HG03175 (cell line): ENCODE data around the gene CNTNAP2.

Source experiments
- ATAC-seq: cut with Tn5 transposase; IDR thresholded peaks from one replicate; pipeline ENCODE4 v1.9.1; 2021; ENCODE audit warnings: mild to moderate bottlenecking, moderate library complexity; ENCODE audit not compliant: unreplicated experiment

Gene CNTNAP2

DNA sequence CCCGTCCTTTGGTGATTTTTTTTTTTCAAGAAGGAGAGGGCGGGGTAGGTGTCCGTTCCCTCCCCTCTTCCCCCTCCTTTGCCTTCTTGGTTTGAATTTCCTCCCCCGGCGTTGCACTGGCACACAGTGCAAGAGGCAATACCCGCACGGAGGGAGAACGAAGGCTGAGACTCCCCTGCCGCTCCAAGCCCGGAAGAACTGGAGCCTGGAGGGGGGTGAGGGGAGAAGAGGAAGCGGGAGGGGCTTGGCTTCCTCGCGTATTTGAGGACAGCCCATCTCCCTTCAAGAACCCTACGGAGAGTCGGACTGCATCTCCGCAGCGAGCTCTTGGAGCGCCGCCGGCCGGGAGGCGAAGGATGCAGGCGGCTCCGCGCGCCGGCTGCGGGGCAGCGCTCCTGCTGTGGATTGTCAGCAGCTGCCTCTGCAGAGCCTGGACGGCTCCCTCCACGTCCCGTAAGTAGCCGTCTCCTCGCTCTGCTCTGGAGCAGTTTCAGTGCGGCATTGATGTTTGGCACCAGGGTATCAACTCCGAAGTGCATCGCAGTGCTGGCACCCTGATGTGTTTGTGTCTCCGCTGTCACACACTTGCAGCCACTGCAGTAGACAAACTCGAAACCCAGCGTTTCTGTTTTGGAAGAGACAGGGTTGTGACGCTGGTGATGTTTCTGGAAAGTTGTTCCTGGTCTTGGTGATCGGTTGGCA lies at the start of gene CNTNAP2:
TSS of gene CNTNAP2 (plus strand) at position 281 of the 702 bp plus-strand sequence. CDS start at position 357, 76 bp downstream.
- ATAC-seq, result no peak

DNA sequence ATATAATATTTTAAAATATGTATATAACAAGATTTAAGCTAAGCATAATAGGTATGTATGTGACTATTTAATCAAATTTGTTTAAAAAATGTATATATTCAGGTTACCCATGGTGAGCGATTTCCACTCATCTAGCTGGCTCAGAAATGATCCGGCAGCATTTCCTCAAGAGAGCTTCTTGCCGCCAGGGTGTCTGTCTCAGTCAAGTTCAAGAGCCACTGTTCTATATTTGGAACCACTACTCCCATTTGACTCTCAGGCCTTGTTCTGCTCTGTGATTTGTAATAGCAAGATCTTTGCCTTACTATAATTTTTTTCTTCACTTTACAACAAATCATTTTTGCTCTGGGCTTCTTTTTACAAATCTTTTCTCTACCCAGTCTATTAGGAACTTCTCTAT lies 48.7 kb upstream of the CNTNAP2 start:
- ATAC-seq, result no peak

DNA sequence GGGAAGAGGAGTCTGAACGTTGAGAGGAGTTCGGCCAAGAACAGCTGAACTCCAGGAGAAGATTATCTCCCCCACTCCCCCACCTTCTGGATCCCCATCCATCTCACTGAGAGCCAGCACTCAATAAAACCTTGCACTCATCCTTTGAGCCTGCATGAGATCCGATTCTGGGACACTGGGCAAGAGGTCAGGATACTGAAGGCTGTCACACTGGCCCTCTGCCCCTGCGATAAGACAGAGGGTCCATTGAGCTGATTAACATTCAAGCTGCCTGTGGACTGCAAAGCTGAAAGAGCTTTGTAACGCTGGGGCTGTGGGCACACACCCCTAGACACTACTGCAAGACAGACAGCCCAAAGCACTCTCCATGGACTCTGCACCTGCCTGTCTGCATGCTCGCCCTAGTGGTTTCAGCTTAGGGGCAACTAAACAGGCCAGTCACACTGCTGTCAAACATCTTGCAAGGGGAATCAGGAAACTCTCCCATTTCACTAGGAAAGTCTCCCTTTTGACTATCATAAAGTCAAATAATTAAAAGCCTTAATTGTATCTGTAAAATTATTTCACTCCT lies 42.3 kb upstream of the CNTNAP2 start:
- no peak for ATAC-seq

DNA sequence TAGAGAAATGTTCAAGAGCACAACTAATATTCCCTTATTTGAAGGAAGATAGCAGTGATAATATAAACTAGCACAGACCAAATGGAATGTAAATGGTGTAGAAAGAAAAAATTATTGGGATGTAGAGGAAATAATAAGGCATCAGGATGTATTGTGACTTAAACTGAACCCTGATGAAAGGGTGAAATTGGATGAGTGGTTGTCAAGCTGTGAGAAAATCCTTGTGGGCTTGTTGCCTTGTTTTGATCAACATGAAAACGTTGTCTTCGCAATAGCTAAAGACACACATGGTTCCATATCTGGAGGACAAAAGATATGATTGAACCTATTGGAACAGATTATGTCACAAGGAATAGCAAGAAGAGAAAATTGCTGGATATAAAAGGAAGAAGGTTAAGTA lies 40.3 kb upstream of the CNTNAP2 start:
- ATAC-seq, result no peak

DNA sequence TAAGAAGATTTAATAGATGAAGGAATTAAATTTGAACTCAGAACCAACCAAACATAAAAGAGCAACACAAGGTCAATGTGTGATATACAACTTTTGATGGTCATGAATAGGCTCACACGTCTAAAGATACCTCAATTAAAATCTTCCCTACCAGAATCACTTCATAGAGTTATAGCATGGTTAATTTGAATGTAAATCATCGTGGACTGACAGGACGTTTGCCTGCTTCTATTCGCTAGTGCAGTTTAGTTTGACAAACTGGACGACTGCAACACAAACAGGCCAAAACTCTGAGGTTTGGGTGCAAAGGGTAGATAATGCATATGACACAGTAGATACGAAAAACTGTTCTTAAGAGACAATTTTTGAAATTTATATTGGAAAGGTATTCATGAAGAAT lies 32.5 kb upstream of the CNTNAP2 start:
- no peak for ATAC-seq

DNA sequence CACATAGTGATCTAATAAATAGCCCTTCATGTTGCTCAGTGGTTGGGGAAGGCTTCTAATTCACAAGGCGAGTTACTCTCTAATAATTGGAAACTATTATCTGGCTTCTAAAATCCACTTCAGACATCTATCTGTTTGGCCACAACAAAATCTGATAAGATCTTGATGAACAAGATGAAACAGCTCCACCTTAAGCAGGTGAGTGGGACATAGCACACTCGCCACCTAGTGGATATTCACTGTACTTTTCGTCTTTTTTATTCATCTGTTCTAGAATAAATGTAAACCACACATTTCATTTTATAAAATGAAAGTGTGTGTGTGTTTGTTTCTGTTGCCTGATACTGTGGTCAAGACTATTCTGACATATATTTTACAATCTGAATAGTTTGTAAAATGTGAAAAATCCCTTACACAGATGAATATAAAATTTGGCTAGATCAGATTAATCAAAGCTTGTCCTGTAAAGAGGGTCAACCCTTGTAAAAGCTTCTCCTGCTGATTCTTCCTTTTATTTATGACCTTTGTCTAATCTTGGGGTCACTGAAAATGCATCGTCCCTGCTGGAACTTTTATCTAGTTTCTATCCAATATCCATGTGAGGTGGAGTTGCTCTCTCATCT lies 26.5 kb upstream of the CNTNAP2 start:
- peak; percentile 86 for ATAC-seq

DNA sequence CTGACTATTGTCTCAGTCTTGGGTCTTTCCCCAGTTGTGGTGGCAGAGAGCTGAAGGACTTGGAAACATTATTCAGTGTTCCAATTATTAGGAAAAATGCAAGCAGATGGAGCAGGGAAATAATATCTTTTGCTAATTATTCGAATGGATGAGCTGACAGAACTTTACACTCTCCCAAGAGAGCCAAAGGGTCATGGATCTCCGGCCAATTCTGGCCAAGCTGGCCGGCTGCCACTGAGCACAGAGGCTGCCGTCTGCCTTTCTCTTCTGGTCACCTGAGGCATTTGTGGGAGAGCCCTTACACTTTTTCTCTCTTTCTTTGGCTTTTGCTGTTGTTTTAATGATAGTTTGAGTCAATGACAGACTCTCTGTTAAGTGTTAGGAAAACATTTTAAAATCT lies 22.2 kb upstream of the CNTNAP2 start:
- no peak for ATAC-seq

DNA sequence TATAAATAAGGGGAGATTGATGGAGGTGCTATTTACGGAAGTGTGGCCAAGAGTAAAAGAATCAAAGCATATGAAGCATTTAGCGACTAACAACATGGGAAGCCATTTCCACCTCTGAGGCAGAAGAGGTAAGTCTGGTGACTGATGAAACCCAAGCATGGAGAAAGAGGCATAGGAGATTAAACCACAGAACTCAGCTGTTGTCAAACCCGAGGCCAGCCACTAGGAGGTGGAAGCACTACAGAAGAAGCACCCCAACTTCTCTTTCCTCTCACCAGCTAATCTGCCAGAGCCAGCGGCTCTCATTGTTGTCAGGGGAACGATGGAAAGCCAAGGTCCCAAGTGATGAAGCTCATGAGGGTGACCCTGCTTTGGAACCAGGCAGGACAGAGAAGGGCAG lies 19.6 kb upstream of the CNTNAP2 start:
- ATAC-seq, result no peak

DNA sequence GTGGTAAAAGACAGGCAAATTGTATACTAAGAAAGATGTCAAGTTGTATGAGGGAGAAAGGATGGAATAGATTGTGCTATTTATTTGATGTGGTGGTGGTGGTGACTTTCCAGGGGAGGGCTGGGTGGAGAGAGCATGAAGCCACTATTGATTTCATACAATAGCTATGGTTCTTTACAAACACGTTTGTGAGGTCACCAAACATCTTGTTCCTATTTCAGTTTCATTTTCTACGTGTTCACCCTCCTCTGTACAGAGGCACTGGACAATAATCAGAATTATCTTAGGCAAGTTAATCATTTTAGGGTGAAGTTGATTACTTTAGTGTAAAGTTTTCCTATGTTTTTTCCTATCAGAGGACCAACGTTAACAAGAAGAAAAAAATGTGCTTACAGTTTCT lies 10.3 kb upstream of the CNTNAP2 start:
- ATAC-seq, result no peak

DNA sequence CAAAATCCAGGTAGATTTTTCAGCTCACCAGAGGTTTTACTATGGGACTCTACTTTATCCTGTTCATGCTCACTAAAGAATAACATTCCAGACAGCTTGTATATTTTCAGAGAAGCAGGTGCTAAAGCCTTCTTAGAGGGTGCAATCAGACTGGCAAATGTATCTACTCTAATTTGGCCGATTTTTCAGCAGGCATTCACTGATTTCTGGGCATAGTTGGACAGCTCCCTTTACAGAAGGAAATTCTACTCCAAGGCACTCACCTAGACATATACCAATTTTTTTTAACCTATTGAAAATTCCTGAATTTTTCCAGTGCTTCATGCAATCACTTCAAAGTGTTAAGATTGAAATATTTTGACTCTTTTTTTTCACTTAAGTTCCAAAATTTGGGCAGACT lies 3.8 kb upstream of the CNTNAP2 start:
- no peak for ATAC-seq

DNA sequence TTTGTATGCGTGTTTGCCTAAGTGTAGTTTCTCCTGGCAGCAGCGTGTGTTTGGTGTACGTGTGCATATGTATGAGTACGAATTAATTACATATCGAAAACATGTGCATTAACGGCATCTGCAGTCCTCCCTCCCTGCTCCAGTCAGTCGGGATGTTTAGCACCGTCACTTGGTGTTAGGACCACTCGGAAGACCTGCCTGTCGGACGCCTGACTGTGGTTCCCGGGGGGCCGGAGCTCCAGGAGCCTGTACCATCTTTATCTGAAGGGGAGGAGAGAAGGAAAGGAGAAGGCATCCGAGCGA lies 1.1 kb upstream of the CNTNAP2 start:
- no peak for ATAC-seq

DNA sequence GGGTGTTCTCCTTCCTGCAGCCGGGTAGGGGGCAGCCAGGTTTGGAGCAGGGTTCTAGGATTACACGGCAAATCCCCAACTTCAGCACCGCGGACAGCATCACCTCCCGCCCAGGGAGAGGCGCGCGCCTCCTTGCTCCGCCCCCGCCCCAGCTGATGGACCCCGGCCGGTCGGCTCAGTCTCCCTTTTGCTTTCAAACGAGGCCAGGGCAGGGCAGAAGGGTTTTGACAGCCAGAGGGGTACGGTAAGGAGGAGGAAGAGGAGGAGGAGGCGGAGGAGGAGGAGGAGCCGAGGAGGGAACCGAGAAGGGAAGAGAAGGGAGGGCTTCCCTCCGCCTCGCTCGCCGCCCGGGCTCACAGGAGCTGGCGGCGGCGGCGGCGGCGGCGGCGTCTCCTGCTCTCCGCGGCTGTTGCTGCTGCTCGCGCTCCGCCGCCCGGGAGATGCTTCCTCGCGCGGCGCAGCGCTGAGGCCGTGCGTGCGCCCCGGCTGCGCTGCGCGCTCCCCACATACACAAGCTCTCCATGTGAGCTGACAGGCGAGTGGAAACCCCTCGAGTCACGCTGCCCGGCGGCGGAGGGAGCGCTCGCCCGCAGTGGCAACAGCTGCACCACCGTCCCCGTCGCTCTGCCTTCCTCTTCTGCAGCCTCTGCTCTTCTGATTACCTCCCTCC lies 615 bp upstream of the CNTNAP2 start:
- ATAC-seq, result no peak

DNA sequence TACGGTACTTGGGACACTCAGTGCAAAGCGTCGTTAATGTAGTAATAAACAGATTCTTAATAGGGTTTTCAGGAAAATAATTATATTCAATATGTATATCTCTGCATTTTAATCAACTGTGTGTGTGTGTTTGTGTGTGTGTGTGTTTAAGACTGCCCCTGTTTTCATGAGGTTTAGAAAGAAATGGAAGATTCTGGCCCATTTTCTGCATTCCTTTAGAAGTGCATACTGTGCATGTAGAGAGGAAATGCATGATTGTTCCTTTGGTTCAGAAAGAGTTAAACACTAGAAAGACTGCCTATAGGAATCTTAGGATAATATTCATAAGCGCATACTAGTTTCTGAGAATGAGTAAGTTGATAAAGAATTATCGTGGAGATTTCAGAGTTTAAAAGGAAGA lies 975 bp downstream of the CNTNAP2 start:
- ATAC-seq, result no peak

DNA sequence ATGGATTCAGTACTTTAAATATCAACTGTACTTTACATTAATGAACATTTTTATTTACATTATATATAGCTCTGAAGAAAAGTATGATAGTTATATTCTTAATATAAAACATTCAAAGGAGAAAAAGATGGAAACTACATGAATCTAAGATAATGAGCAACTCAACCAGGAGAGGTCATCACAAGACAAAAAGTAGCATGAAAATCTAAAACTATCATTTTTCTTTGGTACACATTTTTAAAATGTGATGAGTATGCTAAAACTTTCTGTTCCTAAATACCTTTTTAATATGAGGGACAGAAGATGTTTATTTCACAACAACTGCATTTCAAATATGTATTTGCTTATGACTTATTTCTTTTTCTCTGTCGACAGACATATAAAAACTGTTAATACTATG lies 2.4 kb downstream of the CNTNAP2 start:
- no peak for ATAC-seq

DNA sequence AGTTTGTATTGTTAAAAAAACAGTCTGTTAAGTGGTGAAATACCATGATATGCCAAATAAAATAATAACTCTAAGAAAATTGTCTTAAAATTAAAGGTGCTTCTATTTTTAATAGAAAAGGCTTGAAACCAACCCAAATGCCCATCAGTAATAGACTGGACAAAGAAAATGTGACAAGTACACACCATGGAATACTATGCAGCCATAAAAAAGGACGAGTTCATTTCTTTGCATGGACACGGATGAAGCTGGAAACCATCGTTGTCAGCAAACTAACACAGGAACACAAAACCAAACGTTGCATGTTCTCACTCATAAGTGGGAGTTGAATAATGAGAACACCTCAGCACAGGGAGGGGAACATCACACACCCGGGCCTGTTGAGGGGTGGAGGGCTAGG lies 7.1 kb downstream of the CNTNAP2 start:
- no peak for ATAC-seq

DNA sequence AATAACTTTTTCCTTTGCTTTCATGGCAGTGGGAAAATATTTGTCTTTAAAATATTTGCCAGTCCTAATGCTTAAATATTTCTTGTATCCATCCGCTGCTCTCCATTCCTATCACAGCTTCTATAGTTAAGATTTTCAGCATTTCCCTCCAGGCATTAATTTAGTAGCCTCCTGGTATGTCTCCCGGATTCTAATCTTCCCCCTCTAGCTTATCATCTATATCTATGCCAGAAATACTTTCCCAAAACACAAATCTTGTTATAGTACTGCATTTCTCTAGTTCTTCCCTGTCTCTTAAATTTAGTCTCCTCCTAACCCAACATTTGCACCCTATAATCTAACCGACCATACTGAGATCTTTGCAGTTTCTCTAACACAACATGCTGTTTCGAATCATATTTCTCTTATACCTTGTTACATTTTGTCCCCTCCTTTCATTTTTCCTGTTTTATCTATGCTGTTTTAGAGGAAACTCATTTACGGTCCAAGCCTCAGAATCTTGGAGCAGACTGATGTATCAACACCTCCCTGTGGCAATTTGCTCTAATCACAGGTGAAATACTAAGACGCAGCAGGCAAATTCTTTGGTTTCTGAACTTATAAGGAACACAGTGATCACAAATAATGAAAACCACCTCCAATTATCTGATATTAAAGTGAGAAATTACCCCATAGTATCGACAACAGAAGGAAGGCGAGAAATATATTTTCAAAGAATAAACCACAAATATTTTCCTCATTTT lies 10.3 kb downstream of the CNTNAP2 start:
- no peak for ATAC-seq

DNA sequence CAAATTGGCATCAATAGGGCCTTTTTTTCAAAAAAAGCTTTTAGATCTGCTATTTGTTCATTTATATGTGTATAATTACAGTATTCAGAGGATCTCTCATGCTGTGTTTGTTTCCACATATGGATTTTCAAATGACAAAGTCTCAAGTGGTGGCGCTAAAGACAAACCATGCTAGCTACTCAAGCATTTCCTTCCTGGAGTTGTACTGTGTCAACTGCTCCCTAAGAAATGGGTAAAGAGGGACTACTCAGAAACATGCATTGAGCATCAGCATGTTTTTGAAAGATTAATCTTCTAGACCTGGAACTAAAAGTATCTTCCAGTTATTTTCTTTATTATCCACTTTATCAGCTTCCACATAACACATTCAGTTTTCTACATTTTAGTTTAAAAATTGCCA lies 12.7 kb downstream of the CNTNAP2 start:
- ATAC-seq, result no peak

DNA sequence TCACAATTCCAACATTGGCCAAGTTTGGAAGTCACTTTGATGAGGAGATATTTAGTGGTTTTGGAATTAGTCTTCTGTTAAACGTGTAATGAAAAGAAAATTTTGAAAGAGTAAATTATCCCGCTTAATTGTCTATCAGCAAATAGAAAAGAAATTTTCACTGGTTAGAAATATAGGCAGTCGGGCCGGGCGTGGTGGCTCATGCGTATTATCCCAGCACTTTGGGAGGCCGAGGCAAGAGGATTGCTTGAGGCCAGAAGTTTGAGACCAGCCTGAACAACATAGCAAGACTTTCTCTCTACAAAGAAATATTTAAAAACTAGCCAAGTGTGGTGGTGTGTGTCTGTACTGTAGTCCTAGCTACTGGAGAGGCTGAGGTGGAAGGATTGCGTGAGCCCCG lies 13.4 kb downstream of the CNTNAP2 start:
- ATAC-seq, result no peak

DNA sequence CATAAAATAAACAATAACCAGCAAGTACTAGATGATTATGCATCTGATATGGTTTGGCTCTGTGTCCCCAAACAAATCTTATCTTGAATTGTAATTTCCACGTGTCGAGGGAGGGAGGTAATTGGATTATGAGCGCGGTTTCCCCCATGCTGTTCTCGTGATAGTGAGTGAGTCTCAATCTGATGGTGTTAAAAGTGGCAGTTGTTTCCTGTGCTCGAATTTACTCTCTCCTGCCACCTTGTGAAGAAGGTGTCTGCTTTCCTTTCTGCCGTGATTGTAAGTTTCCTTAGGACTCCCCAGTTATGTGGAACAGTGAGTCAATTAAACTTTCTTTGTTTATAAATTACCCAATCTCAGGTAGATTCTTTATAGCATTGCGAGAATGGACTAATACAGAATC lies 15.1 kb downstream of the CNTNAP2 start:
- no peak for ATAC-seq

DNA sequence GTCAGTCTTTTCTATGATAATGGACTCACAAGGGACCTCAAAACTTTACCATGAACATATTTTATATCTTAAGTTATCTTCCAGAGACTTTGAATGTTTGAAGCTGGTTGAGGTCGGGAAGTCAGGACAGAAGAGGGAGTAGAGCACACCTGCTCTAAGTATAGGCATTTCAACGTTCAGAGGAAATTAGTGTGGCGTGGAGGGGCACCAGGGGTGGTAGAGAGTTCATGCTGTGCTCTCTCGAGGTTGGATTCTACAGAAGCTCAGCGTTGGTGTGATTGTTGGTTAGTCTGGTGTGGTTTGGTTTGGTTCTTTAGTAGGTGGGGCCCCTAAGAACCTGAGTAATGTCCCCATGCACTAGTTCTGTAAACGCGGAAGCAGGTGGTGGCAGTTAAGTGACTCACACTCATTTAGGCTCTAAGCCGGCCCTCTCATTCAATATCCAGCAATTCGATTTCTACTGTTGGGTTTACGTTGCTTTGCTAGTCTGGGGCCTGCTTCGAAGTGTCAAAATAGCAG lies 19.8 kb downstream of the CNTNAP2 start:
- ATAC-seq, result no peak

DNA sequence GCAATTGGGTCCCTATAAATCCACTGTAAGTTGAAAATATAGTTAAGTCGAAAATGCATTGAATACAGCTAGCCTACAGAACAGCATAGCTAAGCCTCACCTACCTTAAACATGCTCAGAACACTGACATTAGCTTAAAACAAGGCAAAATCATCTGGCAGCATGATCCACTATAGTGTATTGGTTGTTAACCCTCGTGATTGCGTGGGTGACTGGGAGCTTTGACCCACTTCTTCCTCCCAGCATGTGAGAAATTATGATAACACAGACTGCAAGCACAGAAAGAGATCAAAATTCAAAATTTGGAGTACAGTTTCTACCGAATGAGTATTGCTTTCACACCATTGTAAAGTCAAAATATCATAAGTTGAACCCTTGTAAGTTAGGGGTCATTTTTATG lies 22.3 kb downstream of the CNTNAP2 start:
- ATAC-seq, result no peak
